Measurements from ENCODE around the gene SLC22A31. TPM values are rescaled to one million over a fixed set of nuclear protein-coding genes. Genes with fewer than 3 reads are reported as not detected.

SLC22A31 gene
- total and polyA plus RNA-seq, 9 of the 15 experiments (the other 6 are each of a cell fraction or from before 2014, with no cell fraction given), result 0.29 to 2.2 (median 0.47) TPM; not detected in 3

GRCh38 chr16:89152831-89153700 lies 47.3 kb downstream of the SLC22A31 start:
- Histone ChIP-seq H3K9ac (ENCODE audit: insufficient read depth in 1 of 2, low read depth in 2 of 2, low read length in 2 of 2) (peak overlapping the region in 1 of 2 experiments; percentile 7; a peak in 1 of 4 replicates), H3K4me3 (no peak overlapping the region), H3K79me2 (ENCODE audit: control insufficient read depth, insufficient read depth, low read length) (no peaks in the 10 kb centered on the region), H3K36me3 (ENCODE audit: control insufficient read depth, insufficient read depth, low read length) (peaks cover 26% of the 10 kb centered on the region; the same call in 2 of the 3 replicates), H3K9me3 (replicated peaks; ENCODE audit: control insufficient read depth, insufficient read depth, low read depth, low read length) (peaks cover 10% of the 10 kb centered on the region), H3K4me1 (replicated peaks in 1 of 2; ENCODE audit: control insufficient read depth in 2 of 2, insufficient read depth in 2 of 2, low read length in 2 of 2) (peaks cover 0 to 47% of the 10 kb centered on the region in 2 experiments; a peak in 3 of 5 replicates), H4K20me1 (replicated peaks; ENCODE audit: control insufficient read depth, insufficient read depth, low read length) (no peaks in the 10 kb centered on the region), H3K9me1 (ENCODE audit: control insufficient read depth, insufficient read depth, low read length) (no peaks in the 10 kb centered on the region), H3K27ac (ENCODE audit: extremely low read depth, low read depth, low read length) (no peak overlapping the region), H3K27me3 (ENCODE audit: control insufficient read depth in 2 of 2, insufficient read depth in 2 of 2, low read length in 2 of 2) (no peaks in the 10 kb centered on the region), H2AFZ (ENCODE audit: low read depth, low read length) (no peak overlapping the region), H3K4me2 (ENCODE audit: insufficient read depth, low read length) (no peak overlapping the region)
- no peak for FAIRE-seq
- CTCF ChIA-PET (ENCODE audit: low intra/inter-chr PET ratio), result no interaction called here
- POLR2A ChIA-PET, result no interaction called here
- intact Hi-C loops (cut with micrococcal nuclease) (no loop called here), in situ Hi-C loops (cut with MboI) (no loop called here)
- BruUV-seq (replicated peaks), result no TSS peak
- DNase-seq (ENCODE audit: extremely low read depth in 1 of 4, low spot score in 3 of 4), result no peak
- ATAC-seq, result no peak
- WGBS (ENCODE audit: insufficient coverage, low coverage, missing lambda C conversion rate), result 89% methylated on average over 33 of the region's 41 CpGs
- TF ChIP-seq HCFC1 (IDR thresholded peaks at IDR 0.05; ENCODE audit: low read depth, low read length), result no peak
- TF ChIP-seq THAP12 (CRISPR knock-in tag; IDR thresholded peaks at IDR 0.05), result no peak
- no peak for TF ChIP-seq KAT2B (IDR thresholded peaks at IDR 0.05; ENCODE audit: low read depth, low read length)
- no peak for TF ChIP-seq ZNF740 (CRISPR knock-in tag; IDR thresholded peaks at IDR 0.05)
- TF ChIP-seq ZNF740 (tag; IDR thresholded peaks at IDR 0.05), result no peak
- no peak for TF ChIP-seq MIER1 (IDR thresholded peaks at IDR 0.05; ENCODE audit: low read depth)
- TF ChIP-seq ZKSCAN8 (CRISPR knock-in tag; IDR thresholded peaks at IDR 0.05), result no peak
- no peak for TF ChIP-seq RREB1 (CRISPR knock-in tag; IDR thresholded peaks at IDR 0.05)
- TF ChIP-seq CC2D1A (IDR thresholded peaks at IDR 0.05), result no peak
- no peak for TF ChIP-seq NR1H2 (CRISPR knock-in tag; IDR thresholded peaks at IDR 0.05)
- no peak for TF ChIP-seq STAG1 (CRISPR knock-in tag; IDR thresholded peaks at IDR 0.05; ENCODE audit: borderline replicate concordance)
- TF ChIP-seq ILK (tag; IDR thresholded peaks at IDR 0.05; ENCODE audit: borderline replicate concordance, low read depth), result no peak
- no peak for TF ChIP-seq CBX5 (IDR thresholded peaks at IDR 0.05; ENCODE audit: borderline replicate concordance, low read depth)
